Choroid plexus epithelial cell (primary cell): Measurements from ENCODE around the gene PIEZO2.
A peak's percentile ranks its signal among the peaks of the same experiment; 100 is the strongest.

ENCODE experiments used
- DNase-seq: peaks from one replicate; pipeline ENCODE4 v3.0.0-alpha.2; 2010; ENCODE audit warnings: low read depth
- H3K4me3 ChIP-seq: 2 replicates; pipeline ENCODE4 v1.5.1; 2011; ENCODE audit warnings: low read depth, mild to moderate bottlenecking, control low read depth, low read length, moderate library complexity
- TF ChIP-seq, protein P1 (sequence below): conservative IDR thresholded peaks from 2 replicates; pipeline ENCODE4 v1.5.1; 2011; ENCODE audit warnings: low read depth, mild to moderate bottlenecking, control low read depth, inconsistent platforms, low read length, moderate library complexity

Gene PIEZO2

DNA sequence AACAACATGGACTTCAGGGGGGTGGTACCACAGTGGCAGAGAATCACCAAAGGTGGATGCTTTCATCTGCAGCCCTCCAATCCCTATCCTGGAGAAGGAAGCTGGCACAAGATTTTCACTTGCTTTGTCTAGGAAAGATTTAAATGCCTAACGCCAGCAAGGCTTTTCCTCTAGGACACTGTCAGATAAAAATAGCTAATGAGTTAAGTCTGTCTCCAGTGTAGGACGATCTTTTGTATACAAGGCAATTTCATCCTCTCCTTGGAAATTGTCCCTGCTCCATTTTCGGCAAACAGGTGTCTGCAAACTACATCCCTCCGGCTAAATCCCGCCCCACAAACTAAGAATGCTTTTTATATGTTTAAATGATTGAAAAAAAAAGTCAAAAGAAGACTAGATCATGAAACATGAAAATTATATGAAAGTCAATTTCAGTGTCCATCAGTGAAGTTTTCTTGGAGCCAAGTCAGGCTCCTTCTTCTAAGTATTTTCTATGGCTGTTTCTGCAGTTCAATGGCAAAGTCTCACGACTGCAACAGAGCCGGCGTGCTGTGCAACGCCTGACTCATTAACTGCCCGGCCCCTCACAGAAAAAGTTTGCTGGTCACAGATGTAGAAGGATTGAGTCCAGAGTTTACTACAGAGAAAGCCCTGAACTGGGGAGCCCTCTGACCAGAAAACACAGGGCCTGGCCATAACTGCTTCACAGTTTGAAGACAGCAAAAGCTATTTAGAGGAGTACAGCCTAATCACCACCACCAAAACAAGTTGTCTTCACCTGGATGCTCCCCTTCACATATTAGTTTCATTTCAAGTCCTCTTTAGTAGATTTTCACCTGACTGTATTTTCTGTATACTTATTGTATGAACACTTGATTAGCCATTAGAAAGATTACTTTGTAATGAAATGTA lies 52.3 kb downstream of the PIEZO2 start:
- no peak overlapping the region for H3K4me3 ChIP-seq
- TF ChIP-seq, protein P1, sequence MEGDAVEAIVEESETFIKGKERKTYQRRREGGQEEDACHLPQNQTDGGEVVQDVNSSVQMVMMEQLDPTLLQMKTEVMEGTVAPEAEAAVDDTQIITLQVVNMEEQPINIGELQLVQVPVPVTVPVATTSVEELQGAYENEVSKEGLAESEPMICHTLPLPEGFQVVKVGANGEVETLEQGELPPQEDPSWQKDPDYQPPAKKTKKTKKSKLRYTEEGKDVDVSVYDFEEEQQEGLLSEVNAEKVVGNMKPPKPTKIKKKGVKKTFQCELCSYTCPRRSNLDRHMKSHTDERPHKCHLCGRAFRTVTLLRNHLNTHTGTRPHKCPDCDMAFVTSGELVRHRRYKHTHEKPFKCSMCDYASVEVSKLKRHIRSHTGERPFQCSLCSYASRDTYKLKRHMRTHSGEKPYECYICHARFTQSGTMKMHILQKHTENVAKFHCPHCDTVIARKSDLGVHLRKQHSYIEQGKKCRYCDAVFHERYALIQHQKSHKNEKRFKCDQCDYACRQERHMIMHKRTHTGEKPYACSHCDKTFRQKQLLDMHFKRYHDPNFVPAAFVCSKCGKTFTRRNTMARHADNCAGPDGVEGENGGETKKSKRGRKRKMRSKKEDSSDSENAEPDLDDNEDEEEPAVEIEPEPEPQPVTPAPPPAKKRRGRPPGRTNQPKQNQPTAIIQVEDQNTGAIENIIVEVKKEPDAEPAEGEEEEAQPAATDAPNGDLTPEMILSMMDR, result no peak
- peak; percentile 46 for DNase-seq

DNA sequence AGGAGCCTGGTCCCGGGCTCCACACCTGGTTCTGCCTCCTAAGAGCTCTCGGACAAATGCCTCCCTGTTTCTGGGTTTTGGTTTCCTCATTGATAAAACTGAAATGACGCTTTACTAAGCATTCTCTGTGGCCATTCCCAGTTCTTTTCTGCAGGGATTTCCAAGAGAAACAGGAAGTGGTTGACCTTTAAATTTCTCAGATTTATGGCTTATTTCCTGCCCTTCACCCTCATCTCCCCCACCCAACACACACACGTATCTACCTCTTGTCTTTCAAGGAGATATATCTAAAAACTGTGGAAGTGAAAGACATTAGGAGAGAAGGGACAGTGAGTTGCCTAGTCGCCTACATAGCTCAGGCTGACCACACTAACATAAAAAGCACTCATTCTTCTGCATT lies 53.0 kb downstream of the PIEZO2 start:
- H3K4me3 ChIP-seq, result no peak overlapping the region
- TF ChIP-seq, protein P1, result no peak
- DNase-seq, result peak; percentile 18

DNA sequence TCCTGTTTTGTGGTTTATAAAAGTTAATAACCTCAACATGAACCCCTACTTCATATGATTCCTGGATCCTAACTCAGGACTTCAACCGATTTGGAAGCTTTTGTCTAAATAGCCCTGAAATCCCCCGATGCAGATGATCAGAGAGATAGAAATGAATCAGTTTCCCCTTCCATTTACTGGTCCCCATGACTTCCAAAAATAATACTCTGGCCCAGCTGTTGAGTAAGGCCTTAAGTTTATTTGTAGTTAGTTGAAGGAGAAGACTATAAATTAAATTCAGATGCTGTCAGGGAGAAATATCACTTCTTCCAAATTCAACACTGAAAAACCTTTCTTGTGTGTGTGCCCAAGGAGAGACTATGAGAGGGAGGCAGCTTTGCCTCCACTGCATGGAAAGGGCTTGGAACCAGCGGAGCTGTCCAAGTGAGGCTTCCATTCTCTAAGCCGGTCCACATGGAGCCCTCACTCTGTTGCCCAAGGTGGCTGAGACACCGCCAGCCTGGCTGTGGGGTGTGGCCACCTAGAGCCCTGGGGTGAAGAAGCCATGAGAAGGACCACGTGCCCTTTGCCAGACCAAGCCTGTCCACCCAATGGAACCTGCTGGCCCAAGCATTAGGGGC lies 53.6 kb downstream of the PIEZO2 start:
- DNase-seq, result no peak
- TF ChIP-seq, protein P1, result no peak
- no peak overlapping the region for H3K4me3 ChIP-seq

DNA sequence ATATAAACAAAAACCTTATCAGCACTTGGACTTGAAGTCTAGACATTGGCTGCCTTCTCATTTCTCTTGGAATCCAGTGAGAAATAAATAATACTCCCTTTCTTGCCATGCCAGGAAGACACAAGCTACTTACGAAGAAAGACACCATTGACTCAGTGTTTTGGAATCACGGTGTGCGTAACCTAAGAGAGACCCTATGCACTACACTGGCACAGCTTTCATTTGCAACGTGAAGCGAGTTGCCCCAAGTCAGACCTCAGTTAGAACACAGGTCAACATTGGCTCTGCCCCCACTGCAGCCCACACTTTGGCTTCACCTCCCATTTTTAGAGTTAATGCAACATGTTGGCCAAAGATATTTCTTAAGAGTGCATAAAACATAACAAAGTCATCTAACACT lies 54.2 kb downstream of the PIEZO2 start:
- H3K4me3 ChIP-seq, result no peak overlapping the region
- DNase-seq, result no peak
- TF ChIP-seq, protein P1, result no peak

DNA sequence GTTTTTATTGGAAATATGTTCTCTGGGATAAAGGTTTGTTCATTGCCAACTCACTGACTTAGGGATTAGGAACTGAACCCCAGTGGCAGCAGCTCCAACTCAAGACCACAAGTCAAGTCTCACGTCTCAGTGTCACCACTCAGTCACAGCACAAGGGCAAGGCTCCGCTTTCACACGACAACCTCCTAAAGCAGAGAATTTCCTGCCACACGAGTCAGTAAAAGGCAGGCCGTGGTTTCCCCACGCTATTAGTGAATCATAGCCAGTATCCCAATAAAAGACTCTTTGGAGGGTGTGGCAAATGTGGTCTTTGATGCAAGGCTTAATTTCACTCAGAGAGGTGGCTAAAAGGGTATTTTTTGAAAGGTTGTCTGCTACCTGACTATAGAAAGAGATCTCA lies 57.6 kb downstream of the PIEZO2 start:
- TF ChIP-seq, protein P1, result no peak
- no peak overlapping the region for H3K4me3 ChIP-seq
- no peak for DNase-seq

DNA sequence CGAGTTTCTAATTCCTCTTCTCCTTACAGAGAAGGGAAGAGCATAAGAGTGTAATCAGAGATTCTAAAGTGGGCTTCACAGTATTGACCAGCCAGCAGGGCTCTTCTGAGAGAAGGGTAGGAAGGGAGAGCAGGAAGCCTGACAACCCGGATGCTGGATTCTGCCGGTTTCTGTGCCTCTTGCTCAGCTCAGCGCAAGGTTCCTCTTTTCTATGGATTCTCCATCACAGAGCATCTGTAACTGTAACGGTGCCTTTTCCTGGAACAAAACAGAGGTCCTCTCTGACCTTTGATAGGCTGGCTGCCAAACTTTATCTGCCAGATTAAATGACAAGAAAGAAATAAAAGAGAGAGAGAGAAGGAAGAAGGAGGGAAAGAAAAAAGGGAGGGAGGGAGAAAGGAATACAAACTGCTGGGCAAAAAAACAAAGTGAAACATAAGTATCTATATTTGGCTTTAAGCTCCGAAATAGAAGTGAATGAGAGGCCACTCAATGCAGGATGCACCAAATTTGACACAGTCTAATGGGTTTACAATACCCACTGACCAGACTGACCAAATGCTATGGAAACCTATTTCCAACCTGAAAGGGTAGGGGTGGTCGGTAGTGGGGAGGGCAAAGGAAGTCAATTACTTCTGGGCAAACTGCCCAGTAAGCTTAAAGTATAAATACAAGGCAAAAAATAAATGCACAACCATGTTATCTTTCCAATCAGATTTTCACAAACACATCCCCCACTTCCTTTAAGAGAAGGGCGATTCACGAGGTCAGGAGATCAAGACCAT lies 59.2 kb downstream of the PIEZO2 start:
- TF ChIP-seq, protein P1, result no peak
- DNase-seq, result no peak
- H3K4me3 ChIP-seq, result no peak overlapping the region
